ENCODE measurements around the gene C11orf24. TPM values are rescaled to one million over a fixed set of nuclear protein-coding genes. Genes with fewer than 3 reads are reported as not detected.

Gene C11orf24
- total and polyA plus RNA-seq, 9 of the 15 experiments (the other 6 are each of a cell fraction or from before 2014, with no cell fraction given): 2.0 to 65.2 (median 32.5) TPM

DNA sequence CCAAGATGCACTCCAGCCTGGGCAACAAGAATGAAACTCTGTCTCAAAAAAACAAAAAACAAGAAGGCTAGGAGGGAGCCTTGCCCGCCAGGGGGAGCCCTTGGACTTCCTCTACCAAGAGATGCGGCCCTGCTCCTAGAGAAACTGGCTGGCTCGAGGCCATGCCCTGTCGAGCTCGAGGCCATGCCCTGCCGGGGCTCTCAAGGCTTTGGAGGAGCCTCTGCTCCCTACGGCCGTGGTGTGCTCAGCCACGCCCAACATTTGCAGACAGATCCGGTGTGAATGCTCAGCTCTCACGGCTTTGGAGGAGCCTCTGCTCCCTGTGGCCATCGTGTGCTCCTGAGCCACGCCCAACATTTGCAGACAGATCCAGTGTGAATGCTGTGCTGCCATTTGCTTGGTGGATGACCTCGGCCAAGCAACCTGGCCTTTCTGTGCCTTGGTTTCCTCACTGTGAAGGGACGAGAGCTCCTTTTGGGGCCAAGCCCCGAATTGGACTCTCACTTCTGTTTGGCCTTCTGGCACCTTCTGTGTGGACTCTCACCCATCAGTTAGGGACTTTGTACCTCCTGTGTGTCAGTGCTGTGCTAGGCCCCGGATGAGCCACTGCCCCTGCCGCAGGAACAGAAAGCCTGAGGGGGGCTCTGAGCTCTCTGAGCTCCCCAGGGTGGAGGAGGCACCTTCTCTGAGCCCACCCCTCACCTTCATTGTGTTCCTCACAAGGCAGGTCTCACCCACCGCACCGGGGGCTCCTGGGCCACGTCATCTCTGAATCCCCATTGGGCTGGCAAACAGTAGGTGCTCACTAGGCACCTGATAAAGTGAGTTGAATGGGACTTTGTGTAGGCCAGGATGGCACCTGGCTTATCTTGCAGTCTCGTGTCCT lies 14.1 kb downstream of the C11orf24 start (continued):
- TF ChIP-seq CCAR2 (IDR thresholded peaks at IDR 0.05; ENCODE audit: low read depth, low read length) (no peak), MAFG (tag; conservative IDR thresholded peaks at IDR 0.05) (no peak), RNF2 (IDR thresholded peaks at IDR 0.05) (peak; percentile 22; the same call in 1 of the 2 replicates), SMARCA4 (IDR thresholded peaks at IDR 0.05) (no peak), ZNF589 (CRISPR knock-in tag; IDR thresholded peaks at IDR 0.05; ENCODE audit: low read depth) (peak; percentile 81; the same call in 1 of the 2 replicates), ZKSCAN8 (CRISPR knock-in tag; IDR thresholded peaks at IDR 0.05) (peak; percentile 64; the same call in 1 of the 2 replicates), NFYB (IDR thresholded peaks at IDR 0.05; ENCODE audit: extremely low read depth, insufficient read length) (no peak), BCL6 (CRISPR knock-in tag; IDR thresholded peaks at IDR 0.05) (0 out of 2 replicates have a peak, but pooled peaks have one; percentile 53), ZNF232 (CRISPR knock-in tag; IDR thresholded peaks at IDR 0.05) (no peak), LCOR (CRISPR knock-in tag; IDR thresholded peaks at IDR 0.05) (no peak), COPS2 (conservative IDR thresholded peaks at IDR 0.05) (no peak), SIRT6 (IDR thresholded peaks at IDR 0.05; ENCODE audit: low read depth, low read length) (no peak), ZNF41 (CRISPR knock-in tag; conservative IDR thresholded peaks at IDR 0.05) (peak; percentile 75), KAT2B (IDR thresholded peaks at IDR 0.05; ENCODE audit: low read depth, low read length) (no peak), MEF2D (tag; conservative IDR thresholded peaks at IDR 0.05; ENCODE audit: low read depth) (0 out of 2 replicates have a peak, but pooled peaks have one; percentile 41)
- TF ChIP-seq, protein P1, sequence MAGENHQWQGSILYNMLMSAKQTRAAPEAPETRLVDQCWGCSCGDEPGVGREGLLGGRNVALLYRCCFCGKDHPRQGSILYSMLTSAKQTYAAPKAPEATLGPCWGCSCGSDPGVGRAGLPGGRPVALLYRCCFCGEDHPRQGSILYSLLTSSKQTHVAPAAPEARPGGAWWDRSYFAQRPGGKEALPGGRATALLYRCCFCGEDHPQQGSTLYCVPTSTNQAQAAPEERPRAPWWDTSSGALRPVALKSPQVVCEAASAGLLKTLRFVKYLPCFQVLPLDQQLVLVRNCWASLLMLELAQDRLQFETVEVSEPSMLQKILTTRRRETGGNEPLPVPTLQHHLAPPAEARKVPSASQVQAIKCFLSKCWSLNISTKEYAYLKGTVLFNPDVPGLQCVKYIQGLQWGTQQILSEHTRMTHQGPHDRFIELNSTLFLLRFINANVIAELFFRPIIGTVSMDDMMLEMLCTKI (IDR thresholded peaks at IDR 0.05; ENCODE audit: partially characterized antibody): no peak
- TF ChIP-seq, protein P2, sequence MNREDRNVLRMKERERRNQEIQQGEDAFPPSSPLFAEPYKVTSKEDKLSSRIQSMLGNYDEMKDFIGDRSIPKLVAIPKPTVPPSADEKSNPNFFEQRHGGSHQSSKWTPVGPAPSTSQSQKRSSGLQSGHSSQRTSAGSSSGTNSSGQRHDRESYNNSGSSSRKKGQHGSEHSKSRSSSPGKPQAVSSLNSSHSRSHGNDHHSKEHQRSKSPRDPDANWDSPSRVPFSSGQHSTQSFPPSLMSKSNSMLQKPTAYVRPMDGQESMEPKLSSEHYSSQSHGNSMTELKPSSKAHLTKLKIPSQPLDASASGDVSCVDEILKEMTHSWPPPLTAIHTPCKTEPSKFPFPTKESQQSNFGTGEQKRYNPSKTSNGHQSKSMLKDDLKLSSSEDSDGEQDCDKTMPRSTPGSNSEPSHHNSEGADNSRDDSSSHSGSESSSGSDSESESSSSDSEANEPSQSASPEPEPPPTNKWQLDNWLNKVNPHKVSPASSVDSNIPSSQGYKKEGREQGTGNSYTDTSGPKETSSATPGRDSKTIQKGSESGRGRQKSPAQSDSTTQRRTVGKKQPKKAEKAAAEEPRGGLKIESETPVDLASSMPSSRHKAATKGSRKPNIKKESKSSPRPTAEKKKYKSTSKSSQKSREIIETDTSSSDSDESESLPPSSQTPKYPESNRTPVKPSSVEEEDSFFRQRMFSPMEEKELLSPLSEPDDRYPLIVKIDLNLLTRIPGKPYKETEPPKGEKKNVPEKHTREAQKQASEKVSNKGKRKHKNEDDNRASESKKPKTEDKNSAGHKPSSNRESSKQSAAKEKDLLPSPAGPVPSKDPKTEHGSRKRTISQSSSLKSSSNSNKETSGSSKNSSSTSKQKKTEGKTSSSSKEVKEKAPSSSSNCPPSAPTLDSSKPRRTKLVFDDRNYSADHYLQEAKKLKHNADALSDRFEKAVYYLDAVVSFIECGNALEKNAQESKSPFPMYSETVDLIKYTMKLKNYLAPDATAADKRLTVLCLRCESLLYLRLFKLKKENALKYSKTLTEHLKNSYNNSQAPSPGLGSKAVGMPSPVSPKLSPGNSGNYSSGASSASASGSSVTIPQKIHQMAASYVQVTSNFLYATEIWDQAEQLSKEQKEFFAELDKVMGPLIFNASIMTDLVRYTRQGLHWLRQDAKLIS (CRISPR knock-in tag; IDR thresholded peaks at IDR 0.05): no peak
- TF ChIP-seq, protein P3, sequence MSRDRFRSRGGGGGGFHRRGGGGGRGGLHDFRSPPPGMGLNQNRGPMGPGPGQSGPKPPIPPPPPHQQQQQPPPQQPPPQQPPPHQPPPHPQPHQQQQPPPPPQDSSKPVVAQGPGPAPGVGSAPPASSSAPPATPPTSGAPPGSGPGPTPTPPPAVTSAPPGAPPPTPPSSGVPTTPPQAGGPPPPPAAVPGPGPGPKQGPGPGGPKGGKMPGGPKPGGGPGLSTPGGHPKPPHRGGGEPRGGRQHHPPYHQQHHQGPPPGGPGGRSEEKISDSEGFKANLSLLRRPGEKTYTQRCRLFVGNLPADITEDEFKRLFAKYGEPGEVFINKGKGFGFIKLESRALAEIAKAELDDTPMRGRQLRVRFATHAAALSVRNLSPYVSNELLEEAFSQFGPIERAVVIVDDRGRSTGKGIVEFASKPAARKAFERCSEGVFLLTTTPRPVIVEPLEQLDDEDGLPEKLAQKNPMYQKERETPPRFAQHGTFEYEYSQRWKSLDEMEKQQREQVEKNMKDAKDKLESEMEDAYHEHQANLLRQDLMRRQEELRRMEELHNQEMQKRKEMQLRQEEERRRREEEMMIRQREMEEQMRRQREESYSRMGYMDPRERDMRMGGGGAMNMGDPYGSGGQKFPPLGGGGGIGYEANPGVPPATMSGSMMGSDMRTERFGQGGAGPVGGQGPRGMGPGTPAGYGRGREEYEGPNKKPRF (IDR thresholded peaks at IDR 0.05; ENCODE audit: low read depth, low read length): no peak
- TF ChIP-seq, protein P4, sequence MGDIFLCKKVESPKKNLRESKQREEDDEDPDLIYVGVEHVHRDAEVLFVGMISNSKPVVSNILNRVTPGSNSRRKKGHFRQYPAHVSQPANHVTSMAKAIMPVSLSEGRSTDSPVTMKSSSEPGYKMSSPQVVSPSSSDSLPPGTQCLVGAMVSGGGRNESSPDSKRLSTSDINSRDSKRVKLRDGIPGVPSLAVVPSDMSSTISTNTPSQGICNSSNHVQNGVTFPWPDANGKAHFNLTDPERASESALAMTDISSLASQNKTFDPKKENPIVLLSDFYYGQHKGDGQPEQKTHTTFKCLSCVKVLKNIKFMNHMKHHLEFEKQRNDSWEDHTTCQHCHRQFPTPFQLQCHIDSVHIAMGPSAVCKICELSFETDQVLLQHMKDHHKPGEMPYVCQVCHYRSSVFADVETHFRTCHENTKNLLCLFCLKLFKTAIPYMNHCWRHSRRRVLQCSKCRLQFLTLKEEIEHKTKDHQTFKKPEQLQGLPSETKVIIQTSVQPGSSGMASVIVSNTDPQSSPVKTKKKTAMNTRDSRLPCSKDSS (IDR thresholded peaks at IDR 0.05; ENCODE audit: low read depth, partially characterized antibody): no peak
